ENCODE results near the gene FMNL3.

FMNL3 gene

GRCh38 chr12:49672301-49673217, 34.6 kb downstream of the FMNL3 start:
- TF ChIP-seq CTCF (IDR thresholded peaks at IDR 0.05; ENCODE audit: low read depth, low read length), result no peak
- H3K4me3 ChIP-seq (ENCODE audit: low read depth, low read length), result no peak overlapping the region

GRCh38 chr12:49671031-49671765, 36.0 kb downstream of the FMNL3 start:
- H3K4me3 ChIP-seq (ENCODE audit: low read depth, low read length), result no peak overlapping the region

GRCh38 chr12:49669796-49670195, 37.4 kb downstream of the FMNL3 start:
- H3K4me3 ChIP-seq (ENCODE audit: low read depth, low read length), result no peak overlapping the region
- TF ChIP-seq CTCF (IDR thresholded peaks at IDR 0.05; ENCODE audit: low read depth, low read length), result no peak

More at GRCh38 chr12:49671031-49671765, 36.0 kb downstream of the FMNL3 start:
- no peak for TF ChIP-seq CTCF (IDR thresholded peaks at IDR 0.05; ENCODE audit: low read depth, low read length)

- no peak for TF ChIP-seq CTCF (IDR thresholded peaks at IDR 0.05; ENCODE audit: low read depth, low read length)
Measured at GRCh38 chr12:49667325-49668090, 39.7 kb downstream of the FMNL3 start.

DNA sequence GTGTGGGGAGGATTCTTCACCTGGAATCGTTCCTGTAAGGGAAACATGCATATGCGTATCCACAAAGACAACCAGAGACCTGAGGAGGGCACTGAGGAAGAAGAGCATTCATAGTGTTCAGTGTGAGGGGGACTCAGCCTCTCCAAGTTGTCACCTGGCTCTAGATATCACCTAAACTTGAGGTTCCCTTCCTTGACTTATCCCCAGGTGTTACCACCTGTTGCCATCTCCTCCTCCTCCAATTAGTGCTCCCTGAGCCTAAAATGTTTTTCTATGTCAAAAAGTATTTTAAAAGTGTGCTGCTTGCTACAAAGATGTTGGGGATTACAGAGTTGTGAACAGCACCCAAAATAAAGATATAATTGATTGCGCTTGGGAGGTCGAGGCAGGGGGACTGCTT, 41.0 kb downstream of the FMNL3 start:
- TF ChIP-seq CTCF (IDR thresholded peaks at IDR 0.05; ENCODE audit: low read depth, low read length), result no peak
- H3K4me3 ChIP-seq (ENCODE audit: low read depth, low read length), result no peak overlapping the region

More at GRCh38 chr12:49667325-49668090, 39.7 kb downstream of the FMNL3 start:
- H3K4me3 ChIP-seq (ENCODE audit: low read depth, low read length), result no peak overlapping the region

DNA sequence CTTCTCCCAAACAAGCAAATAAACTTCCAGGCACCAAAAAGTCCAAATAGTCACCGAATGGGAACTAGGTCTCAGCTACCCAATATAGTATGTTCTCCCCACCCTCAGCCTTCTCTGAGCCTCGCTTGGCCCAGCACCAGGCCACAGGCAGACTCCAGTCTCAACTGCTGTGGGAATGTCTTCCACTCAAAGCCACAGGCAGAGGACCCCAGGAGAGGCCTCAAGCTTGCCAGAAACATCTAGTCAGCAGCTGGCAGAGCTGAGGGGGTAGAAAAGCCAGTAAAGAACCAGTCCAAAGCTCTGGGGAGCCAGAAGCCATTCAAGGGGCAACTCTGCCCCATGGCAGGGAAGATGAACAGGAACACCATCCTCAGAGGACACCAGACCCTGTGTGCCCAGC, 41.8 kb downstream of the FMNL3 start:
- no peak overlapping the region for H3K4me3 ChIP-seq (ENCODE audit: low read depth, low read length)
- no peak for TF ChIP-seq CTCF (IDR thresholded peaks at IDR 0.05; ENCODE audit: low read depth, low read length)
